ENCODE results near the gene C1QTNF8.

C1QTNF8 gene

DNA sequence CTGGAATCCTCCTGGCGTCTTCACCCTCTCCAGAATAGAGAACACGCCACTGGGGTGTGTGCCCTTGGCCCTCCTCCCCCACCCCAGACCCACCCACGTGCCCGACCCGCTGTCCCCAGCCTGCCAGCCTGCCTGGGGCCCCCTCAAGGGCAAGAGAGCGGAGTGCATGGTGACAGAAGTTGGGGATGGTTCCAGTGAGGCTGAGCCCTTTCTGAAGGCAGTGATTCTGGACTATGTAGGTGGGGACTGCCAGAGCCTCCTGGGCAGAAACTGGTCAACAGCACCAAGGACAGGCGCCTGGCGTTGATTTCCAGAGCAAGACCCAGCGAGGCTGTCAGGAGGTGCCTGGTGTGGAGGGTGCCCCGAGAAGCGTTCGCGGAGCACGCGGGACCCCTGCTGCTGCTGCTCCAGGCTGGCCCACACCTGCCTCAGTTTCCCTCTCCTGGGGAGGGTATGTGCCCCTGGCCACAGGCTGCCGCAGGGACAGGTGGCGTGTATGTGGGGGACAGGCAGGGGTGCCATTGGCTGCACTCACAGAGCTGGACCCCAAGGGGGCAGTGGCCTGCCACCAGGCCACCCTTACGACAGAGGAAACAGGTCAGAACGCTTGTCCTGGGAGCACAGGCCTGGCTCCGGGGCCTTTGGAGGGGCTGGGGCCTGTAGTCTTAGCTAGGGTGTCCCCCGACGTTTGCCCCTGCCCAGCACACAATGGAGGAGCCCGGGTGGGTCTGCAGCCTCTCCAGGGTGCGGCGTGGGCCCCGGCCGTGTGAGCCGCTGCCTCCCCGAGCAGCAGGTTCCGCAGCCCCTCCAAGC is 22.3 kb downstream of the C1QTNF8 start:
- no peak for DNase-seq

GRCh38 chr16:1073262-1073558 is 22.8 kb downstream of the C1QTNF8 start:
- DNase-seq, result no peak

DNA sequence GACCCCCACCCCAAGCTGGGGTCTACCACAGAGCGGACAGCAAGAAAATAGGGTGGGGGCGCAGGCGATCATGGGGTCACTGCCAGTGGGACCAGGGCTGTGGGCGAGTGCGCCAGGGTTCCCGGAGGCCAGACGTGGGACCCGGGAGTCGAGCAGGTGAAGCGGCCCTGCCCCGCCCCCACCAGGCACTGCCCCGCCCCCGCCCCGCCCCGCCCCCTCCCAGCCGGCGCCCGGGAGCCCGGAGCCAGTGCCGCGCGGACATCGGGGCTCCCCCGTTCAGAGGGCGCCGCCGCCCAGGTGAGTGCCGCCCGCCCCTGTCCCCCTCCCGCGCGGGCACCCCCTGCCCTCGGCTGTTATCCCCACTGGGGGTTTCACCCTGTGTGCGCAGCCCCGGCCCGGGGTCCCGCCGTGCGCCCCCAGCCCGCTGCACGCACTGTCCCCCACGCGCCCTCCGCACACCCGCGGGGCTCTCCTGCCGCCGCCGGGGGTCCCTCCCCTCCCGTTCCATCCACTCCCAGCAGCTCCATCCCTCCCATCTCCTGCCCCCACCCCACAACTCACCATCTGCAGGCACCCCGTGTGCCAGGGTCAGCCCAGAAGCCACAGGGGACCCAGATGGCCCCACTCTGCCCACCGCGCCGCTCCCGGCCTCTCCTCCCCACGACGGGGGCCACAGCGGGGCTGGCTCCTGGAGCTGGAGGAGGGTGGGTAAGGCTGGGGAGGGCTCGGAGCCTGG is 23.4 kb downstream of the C1QTNF8 start, which contains the start of gene SSTR5:
Gene SSTR5, plus strand, starts transcription at position 222 of the 736 bp plus-strand sequence. CDS start 6,122 bp downstream, outside the sequence.
- no peak for DNase-seq

- no peak for DNase-seq
Measured at GRCh38 chr16:1071561-1072225, 24.4 kb downstream of the C1QTNF8 start.

DNA sequence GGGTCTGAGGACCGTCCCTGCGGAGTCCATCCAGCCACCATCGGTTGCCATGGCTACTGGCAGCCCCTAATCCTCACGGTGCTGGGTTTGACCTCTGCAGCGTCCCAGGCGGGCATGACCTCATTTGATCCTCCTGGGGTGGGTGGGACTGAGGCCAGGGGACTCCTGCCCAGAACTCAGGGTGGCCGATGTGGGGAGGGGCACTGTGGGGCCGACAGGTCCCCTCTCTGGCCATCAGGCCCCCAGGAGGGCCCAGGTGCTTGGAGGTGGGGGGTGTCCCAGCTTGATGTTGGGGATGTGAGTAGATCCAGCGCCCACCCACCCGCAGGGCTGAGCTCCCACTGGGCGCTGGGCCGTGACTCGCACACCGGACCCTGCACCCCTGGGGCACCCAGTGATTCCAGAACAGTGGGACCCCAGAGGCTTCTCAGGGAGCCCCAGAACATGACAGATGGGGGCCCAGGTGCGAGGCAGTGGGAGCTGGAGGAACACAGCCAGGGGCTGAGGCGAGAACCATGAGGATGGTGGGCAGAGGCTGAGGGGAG is 25.1 kb downstream of the C1QTNF8 start:
- no peak for DNase-seq

DNA sequence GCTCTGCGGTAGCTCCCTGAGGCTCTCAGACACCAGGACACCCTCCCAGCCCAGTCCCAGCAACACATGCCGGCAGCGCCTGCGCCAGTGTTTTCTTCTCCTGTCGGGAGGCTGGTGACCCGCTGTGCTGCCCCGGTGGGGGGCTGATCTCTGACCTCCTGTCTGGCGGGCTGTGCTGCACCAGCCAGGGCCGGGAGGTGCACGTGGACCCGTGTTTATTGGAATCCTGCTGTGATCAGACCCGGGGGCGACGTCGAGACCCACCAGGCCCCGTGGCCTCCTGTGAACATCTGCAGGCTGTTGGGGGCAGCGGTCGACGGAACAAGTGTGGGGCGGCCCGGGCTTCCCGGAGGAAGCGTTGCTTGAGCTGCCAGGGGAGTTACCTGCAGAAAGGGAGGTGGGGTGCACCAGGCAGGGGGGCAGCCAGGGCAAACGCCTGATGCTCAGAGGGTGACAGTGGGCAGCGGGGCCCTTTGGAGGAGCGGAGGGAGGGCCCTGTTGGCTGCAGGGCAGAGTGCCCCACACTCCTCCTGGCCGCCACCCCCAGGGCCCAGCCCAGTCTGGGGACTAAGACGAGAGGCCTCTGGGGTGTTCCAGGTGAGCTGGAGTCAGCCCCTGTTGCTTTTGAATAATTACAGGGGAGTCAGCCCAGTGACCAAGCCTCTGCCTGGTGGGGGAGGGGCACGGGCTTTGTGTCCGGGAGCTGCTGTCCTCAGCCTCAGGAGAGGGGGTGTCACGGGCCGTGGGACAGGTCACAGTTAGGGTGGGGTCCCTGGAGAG is 25.8 kb downstream of the C1QTNF8 start:
- no peak for DNase-seq

DNA sequence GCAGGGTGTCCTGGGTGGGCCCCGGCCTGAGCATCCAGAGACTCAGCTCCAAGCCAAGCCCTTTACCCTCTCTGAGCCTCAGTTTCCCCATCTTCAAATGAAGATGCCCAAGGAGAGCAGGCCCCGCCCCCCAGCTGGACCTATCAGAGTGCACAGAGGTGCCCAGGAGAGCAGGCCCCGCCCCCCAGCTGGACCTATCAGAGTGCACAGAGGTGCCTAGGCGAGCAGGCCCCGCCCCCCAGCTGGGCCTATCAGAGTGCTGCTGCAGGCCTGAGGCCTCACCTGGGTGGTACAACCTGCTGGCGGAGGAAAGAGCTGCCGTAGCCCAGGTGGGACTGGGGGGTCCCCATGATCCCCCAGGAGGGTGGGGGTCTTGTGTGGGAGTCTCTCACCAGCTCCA is 26.9 kb downstream of the C1QTNF8 start:
- DNase-seq, result no peak

- DNase-seq, result no peak
Measured at GRCh38 chr16:1068451-1068850, 27.6 kb downstream of the C1QTNF8 start.

GRCh38 chr16:1067629-1068028 is 28.4 kb downstream of the C1QTNF8 start:
- DNase-seq, result no peak

DNA sequence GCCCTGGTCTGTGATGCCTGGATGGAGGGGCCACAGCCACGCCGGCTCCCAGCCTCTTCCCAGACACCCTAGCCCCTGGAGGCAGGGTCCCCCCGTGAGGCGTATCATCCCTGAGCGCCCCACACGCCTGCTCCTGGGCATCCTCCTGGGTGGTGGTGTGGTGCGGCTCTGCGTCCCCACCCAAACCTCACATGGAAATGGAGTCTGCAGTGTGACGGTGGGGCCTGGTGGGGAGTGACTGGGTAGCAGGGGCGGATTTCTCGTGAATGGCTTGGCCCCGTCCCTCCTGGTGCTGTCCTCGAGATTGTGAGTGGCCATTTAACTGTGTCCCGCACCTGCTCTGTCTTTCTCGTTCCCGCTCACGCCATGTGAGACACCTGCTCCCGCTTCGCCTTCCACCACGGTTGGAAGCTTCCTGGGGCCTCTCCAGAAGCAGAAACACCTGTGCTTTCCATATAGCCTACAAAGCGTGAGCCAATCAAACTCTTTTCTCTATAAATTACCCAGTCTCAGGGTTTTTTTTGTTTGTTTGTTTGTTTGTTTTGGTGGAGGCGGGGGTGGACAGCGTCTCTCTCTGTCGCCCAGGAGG is 29.4 kb downstream of the C1QTNF8 start:
- DNase-seq, result no peak

DNA sequence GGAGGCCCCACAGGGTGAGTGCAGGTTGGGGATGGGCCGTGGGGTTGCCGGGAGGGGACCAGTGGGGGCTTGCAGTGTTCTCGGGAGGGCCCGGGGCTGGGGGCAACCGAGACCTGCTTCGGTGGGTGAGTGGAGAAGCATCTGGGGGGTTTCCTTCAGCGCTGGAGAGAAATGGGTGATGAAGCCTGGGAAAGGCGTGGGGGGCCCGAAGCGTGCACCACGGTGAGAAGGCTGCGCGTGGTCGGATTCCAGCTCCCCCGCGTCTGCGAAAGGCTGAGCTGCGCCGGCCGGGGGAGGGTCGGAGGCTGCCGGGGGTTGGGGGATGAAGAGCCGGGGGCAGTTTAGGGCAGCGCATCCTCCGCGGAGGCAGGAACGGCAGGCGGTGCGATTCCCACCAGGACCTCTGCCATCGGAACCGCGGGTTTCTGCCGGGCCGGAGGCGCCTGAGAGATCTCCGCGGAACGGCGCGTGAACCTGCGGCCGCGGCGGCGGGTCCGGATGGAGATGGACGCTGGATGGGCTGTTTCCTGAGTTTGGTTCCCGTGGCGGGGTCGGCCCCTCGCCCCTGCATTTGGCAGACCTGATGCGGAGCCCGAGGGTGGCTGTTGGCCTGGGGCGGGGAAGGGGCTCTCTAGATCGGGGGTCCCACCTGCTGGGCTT is 30.4 kb downstream of the C1QTNF8 start:
- DNase-seq, result no peak

GRCh38 chr16:1063728-1064127 is 32.3 kb downstream of the C1QTNF8 start:
- DNase-seq, result no peak

- no peak for DNase-seq
Measured at GRCh38 chr16:1062895-1063294, 33.1 kb downstream of the C1QTNF8 start.

GRCh38 chr16:1061769-1062505 is 34.1 kb downstream of the C1QTNF8 start:
- DNase-seq, result no peak

DNA sequence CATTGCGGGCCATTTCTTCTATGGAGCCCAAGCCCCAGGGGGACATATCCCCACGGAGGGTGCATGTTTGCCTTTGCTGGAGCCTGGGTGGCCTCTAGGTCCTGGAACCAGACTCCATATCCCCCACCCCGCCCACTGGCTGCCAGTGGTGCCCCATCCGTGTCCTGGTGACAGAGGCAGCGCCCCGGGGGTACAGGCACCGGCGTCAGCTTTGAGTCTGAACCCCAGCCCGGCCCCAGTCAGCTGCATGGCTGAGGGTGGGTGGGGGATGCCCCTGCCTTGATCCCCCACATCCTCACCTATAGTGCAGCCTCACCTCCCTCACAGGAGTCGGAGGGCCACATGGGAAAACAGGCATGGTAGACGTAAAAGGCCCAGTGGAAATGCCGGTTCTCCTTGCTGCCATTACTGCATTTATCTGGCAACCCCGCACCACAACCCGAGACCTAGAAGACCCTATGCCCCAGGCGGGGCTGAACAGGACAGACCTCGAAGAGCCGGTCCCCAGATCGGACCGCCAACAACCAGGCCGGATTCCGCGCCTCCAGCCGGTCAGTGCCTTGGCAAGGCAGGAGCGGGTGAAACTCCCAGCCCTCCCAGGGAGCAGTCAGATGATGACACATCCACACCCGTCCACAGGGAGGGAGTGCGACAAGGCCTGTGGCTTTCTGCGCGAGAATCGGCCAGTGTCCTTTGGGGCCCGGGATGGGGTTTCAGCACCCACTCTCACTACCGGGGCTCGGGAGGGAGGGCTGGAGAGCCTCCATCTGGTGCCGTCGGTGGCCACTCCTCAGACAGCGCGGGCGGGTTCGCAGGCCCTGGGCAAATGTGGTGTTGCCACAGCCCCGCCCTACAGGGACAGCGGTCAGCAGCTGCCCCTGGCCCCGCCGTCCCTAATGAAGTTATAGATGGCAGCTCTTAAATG is 35.4 kb downstream of the C1QTNF8 start:
- no peak for DNase-seq

GRCh38 chr16:1059310-1059709 is 36.7 kb downstream of the C1QTNF8 start:
- no peak for DNase-seq

DNA sequence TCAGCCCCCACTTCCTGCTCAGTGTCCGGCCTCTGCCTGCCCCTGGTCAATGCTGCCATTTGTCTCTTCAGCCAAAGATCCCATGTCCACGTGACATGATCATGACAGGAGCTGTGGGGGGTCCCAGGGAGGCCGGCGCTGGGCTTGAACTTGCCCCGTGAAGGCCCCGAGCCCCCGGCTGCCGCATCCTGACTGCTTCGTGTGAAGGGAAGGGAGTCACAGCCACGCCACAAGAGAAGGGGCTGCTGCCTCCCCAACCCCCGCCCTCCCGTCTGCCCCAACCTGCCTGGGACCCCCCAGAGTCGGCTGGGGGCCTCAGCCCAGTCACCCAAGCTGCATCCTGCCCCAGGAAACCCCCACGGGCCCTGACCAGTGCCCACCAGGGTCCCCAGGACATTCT is 37.8 kb downstream of the C1QTNF8 start:
- no peak for DNase-seq

DNA sequence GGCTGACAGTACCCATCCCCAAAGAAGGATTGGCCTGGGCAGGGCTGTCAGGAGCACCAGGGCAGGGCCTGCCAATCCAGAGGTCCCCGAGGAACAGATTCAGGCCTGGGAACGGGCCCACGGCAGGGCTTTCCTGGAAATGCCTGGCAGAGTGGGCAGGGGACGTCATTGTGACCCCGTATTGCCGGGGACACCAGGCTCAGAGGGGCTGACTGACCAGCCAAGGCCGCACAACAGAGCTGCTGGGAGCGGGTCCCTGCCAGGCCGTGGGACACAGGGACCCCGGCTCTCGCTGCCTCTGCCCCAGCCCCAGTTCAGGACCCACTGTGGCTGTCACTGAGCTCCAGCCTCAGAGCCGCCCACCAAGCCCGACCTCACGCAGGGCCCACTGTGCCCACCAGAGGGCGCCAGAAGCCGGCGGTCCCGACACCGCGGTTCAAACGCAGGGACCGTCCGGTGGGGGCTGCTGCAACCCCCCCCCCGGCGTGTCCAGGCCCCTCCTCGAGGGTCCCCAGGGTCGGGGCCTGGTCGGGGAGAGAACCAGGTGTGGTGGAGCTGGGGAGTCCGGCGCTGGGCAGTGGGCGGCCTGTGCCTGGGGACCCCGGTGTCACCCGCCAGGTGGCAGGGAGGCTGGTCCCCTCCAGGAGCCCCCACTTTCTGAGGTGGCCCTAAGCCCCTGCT is 38.7 kb downstream of the C1QTNF8 start:
- peak; percentile 57 for DNase-seq

GRCh38 chr16:1056196-1056595 is 39.8 kb downstream of the C1QTNF8 start:
- DNase-seq, result no peak

Measured in activated CD4-positive, alpha-beta T cell treated with anti-CD3 and anti-CD28 coated beads, Interleukin-10, Interleukin-2, amounts not matched to agents 100 ng/mL and 50 ng/mL, durations not matched to agents 16 hours and 8 hours (primary cell).